ENCODE data around the gene OTUD7B. TPM values are rescaled to one million over a fixed set of nuclear protein-coding genes. Genes with fewer than 3 reads are reported as not detected.

The OTUD7B gene
- total and polyA plus RNA-seq, 2 experiments from 2014 or later, result 3.6 to 17.8 TPM

GRCh38 chr1:149923626-149924025 lies 86.9 kb downstream of the OTUD7B start:
- 94% methylated on average over 8 of the region's 10 CpGs for WGBS (ENCODE audit: low lambda C conversion rate, missing lambda C conversion rate)
- no peaks in the 10 kb centered on the region for H3K9me2 ChIP-seq (replicated peaks; ENCODE audit: insufficient read depth)
- H3K27me3 ChIP-seq, result no peaks in the 10 kb centered on the region
- peaks cover 9% of the 10 kb centered on the region for H4K20me1 ChIP-seq (ENCODE audit: insufficient read depth, poor library complexity, severe bottlenecking)
- H3K4me1 ChIP-seq (ENCODE audit: insufficient read depth), result peaks cover 14% of the 10 kb centered on the region
- H3K36me3 ChIP-seq (replicated peaks; ENCODE audit: insufficient read depth, low read depth), result peaks cover 5% of the 10 kb centered on the region
- H3K27ac ChIP-seq, result no peak overlapping the region
- TF ChIP-seq EZH2phosphoT487 (IDR thresholded peaks at IDR 0.05; ENCODE audit: low read depth, severe bottlenecking, unreplicated experiment), result no peak
- no peak for TF ChIP-seq CTCF (IDR thresholded peaks at IDR 0.05; ENCODE audit: poor library complexity)
- no peak for TF ChIP-seq EZH2 (IDR thresholded peaks at IDR 0.05; ENCODE audit: borderline replicate concordance)
- no peak for DNase-seq (ENCODE audit: low spot score)
- H3K9me3 ChIP-seq (ENCODE audit: low read depth), result no peaks in the 10 kb centered on the region
- H3K4me3 ChIP-seq, result no peak overlapping the region
- peaks cover 25% of the 10 kb centered on the region for H3K79me2 ChIP-seq
- no peak overlapping the region for H2AFZ ChIP-seq
- no peak overlapping the region for H3K4me2 ChIP-seq

GRCh38 chr1:149917571-149918144 lies 92.9 kb downstream of the OTUD7B start, which contains the start of gene SV2A:
Gene SV2A (minus strand): TSS chr1:149917844. CDS start chr1:149913840, 4,004 bp downstream.
- 1% methylated on average over 17 of the region's 24 CpGs for WGBS (ENCODE audit: low lambda C conversion rate, missing lambda C conversion rate)
- no peak within 1 kb of the TSS for H3K27ac ChIP-seq
- no peaks in the 10 kb centered on the region for H3K9me2 ChIP-seq (replicated peaks; ENCODE audit: insufficient read depth)
- H3K9me3 ChIP-seq (ENCODE audit: low read depth), result no peaks in the 10 kb centered on the region
- H2AFZ ChIP-seq, result peak within 1 kb of the TSS; percentile 89
- no peaks in the 10 kb centered on the region for H3K79me2 ChIP-seq
- no peaks in the 10 kb centered on the region for H3K27me3 ChIP-seq
- H3K4me2 ChIP-seq, result peak within 1 kb of the TSS; percentile 92
- H3K36me3 ChIP-seq (replicated peaks; ENCODE audit: insufficient read depth, low read depth), result no peaks in the 10 kb centered on the region
- peak within 1 kb of the TSS; percentile 92 for H3K4me3 ChIP-seq
- H3K4me1 ChIP-seq (ENCODE audit: insufficient read depth), result peaks cover 8% of the 10 kb centered on the region
- DNase-seq (ENCODE audit: low spot score), result peak; percentile 67
- TF ChIP-seq EZH2phosphoT487 (IDR thresholded peaks at IDR 0.05; ENCODE audit: low read depth, severe bottlenecking, unreplicated experiment), result no peak
- no peak for TF ChIP-seq CTCF (IDR thresholded peaks at IDR 0.05; ENCODE audit: poor library complexity)
- no peak for TF ChIP-seq EZH2 (IDR thresholded peaks at IDR 0.05; ENCODE audit: borderline replicate concordance)
- H4K20me1 ChIP-seq (ENCODE audit: insufficient read depth, poor library complexity, severe bottlenecking), result no peaks in the 10 kb centered on the region

- Histone ChIP-seq H3K4me3 (no peak overlapping the region), H3K9me3 (ENCODE audit: low read depth) (no peaks in the 10 kb centered on the region), H3K27ac (no peak overlapping the region), H3K79me2 (no peaks in the 10 kb centered on the region), H3K9me2 (replicated peaks; ENCODE audit: insufficient read depth) (no peaks in the 10 kb centered on the region), H3K4me1 (ENCODE audit: insufficient read depth) (peaks cover 8% of the 10 kb centered on the region), H3K4me2 (peak overlapping the region; percentile 92), H4K20me1 (ENCODE audit: insufficient read depth, poor library complexity, severe bottlenecking) (no peaks in the 10 kb centered on the region), H3K36me3 (replicated peaks; ENCODE audit: insufficient read depth, low read depth) (no peaks in the 10 kb centered on the region), H3K27me3 (no peaks in the 10 kb centered on the region), H2AFZ (peak overlapping the region; percentile 89)
- no peak for DNase-seq (ENCODE audit: low spot score)
- TF ChIP-seq EZH2phosphoT487 (IDR thresholded peaks at IDR 0.05; ENCODE audit: low read depth, severe bottlenecking, unreplicated experiment), result no peak
- no peak for TF ChIP-seq EZH2 (IDR thresholded peaks at IDR 0.05; ENCODE audit: borderline replicate concordance)
- no peak for TF ChIP-seq CTCF (IDR thresholded peaks at IDR 0.05; ENCODE audit: poor library complexity)
- 12% methylated on average over 6 of the region's 10 CpGs for WGBS (ENCODE audit: low lambda C conversion rate, missing lambda C conversion rate)
Observed at GRCh38 chr1:149916898-149917252, 93.7 kb downstream of the OTUD7B start.
